Caki2 (cell line): ENCODE results near the gene RALBP1. TPM values are rescaled to one million over a fixed set of nuclear protein-coding genes. Genes with fewer than 3 reads are reported as not detected.

Source experiments
- DNase-seq: peaks from one replicate; pipeline ENCODE4 v3.0.0-alpha.2; 2015; ENCODE audit warnings: low read depth
- in situ Hi-C: cut with HindIII; loops from 2 replicates; pipeline ENCODE4 v1.10.0; 2016; ENCODE audit warnings: low sequenced_read_pairs, low pct_unique_long_range_greater_than_20kb, mixed read lengths
- total RNA-seq: library from RNA; depleted of rRNA; stranded (reverse); fragments of >200 nt; shearing (Covaris generic); gene quantifications from 2 replicates; pipeline ENCODE4 v1.2.3, GENCODE V29; 2014; ENCODE audit warnings: low replicate concordance

The RALBP1 gene
- total RNA-seq, 1 experiment from 2014 or later = 47.6 TPM

DNA sequence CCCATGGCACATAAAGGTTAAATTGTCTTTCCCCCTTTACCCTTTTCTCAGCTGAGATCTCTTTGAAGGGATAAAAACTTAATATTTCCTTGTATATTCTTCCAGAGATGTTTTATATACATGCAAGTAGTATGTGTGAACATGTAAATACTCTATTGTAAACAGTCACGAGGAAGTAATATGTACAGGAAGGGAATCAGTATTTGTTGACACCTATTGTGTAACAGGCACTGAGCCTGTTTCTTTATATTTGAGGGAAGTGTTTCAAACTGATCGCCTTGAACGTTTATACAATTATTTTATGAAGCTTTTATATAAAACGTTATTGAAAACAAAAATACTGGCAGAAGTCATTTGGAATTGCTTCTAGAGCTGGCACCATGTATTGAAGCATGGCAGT, 13.2 kb downstream of the RALBP1 start:
- DNase-seq = no peak
- in situ Hi-C loops = no loop called here

DNA sequence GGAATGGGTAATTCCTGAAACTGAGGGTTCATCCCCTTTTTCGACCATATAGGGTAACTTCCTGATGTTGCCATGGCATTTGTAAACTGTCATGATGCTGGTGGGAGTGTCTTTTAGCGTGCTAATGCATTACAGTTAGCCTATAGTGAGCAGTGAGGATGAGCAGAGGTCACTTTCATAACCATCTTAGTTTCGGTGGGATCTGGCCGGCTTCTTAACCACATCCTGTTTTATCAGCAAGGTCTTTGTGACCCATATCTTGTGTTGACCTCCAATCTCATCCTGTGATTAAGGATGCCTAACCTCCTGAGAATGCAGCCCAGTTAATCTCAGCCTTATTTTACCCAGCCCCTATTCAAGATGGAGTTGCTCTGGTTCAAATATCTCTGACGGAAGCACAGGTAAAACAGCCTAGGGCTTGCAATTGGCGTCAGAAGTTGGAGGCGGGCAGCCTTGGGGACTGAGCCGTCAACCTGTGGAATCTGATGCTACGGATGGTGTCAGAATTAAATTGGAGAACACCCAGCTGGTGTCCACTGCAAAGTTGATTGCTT, 19.5 kb downstream of the RALBP1 start:
- in situ Hi-C loops = no loop called here
- DNase-seq = no peak

DNA sequence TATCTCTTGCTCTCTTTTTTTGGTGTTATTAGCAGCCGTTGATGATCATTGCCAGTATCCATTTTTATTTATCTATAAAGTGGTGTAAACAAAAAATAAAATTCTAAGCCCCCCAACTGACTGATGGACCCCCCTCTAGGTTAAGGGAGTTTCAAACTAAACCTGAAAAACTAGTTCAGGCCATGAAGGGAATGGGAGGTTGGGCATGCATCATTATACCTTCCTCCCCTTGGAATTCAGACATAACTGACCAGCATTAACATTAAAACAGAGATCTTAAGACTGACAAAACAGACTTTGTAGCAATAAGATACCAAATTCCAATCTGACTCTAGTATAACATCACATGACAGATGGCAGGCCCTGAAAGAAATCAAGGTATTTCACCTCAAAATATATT, 20.2 kb downstream of the RALBP1 start:
- in situ Hi-C loops = no loop called here
- no peak for DNase-seq

DNA sequence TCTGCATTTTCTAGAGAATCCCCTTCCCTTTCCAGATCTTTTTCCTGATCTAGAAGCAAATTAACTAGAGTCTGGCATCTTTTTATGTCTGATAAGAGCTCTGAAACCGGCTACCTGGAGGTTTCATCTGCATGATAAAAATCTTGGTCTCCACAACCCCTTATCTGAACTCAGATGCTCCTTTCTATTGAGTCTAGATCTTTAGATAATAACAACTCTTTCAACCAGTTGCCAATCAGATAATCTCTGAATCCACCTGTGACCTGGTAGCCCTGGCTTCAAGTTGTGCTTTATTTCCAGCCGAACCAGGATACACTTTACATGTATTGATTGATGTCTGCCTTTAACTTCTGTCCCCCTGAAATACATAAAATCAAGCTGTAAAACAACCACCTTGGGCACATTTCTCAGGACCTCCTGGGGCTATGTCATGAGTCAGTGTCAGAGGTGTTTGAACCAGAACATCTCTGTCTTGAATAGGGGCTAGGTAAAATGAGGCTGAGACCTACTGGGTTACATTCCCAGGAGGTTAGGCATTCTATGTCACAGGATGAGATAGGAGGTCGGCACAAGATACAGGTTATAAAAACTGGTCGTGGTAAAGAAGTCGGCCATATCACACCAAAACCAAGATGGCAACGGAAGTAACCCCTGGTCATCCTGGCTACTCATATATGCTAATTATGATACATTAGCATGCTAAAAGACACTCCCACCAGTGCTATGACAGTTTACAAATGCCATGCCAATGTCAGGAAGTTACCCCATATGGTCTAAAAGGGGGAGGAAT, 20.8 kb downstream of the RALBP1 start:
- no peak for DNase-seq
- in situ Hi-C loops = no loop called here

DNA sequence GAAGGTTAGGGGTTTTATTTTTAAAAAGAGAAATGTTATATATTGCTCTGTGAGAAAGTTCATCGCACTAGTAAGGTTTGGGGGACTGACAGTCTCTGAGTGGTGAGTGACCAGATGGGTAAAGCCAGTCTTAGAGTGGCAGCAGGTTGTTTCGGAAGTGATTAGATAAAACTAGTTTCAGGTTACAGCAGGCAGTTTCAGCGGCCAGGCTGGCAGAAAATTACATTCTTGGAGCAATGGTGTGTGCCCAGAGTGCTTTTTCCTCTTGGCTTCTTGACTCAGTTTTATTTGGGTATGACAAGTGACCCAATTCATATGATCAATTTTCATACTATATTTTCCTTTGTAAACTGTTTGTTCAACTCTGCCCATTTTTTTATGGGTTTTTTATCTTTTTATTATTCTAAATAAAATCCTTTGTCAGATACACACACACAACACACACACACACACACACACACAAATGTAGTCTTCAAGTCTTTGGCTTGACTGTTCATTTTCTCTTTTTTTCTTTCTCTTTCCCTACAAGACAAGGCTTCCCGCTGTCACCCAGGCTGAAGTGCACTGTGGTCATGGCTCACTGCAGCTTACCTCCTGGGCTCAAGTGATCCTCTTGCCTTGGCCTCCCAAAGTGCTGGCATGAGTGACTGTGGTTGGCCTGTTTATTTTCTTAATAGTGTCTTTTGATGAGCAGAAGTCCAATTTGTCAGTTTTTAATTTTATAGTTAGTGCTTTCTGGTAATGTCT, 30.9 kb downstream of the RALBP1 start:
- in situ Hi-C loops = no loop called here
- peak; percentile 7 for DNase-seq

DNA sequence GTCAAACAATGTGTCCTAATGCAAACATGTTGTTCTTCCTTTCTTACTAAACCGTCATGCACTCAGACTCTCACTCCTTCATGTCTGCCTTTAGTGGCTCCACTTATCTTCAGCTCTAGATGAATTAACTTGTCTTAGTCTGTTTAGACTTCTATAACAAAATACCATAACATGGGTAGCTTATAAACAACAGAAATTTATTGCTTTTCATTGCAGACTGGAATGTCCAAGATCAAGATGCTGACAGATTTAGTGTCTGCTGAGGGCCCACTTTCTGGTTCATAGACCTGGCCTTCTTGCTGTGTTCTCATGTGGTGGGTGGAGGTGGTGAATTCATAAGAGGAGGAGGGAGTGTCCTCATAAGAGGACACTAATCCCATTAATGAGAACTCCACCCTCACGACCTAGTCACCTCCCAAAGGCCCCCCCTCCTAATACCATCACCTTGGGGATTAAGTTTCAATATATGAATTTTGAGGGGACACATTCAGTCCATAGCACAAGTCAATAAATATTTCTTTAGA, 32.3 kb downstream of the RALBP1 start:
- in situ Hi-C loops = no loop called here
- no peak for DNase-seq

DNA sequence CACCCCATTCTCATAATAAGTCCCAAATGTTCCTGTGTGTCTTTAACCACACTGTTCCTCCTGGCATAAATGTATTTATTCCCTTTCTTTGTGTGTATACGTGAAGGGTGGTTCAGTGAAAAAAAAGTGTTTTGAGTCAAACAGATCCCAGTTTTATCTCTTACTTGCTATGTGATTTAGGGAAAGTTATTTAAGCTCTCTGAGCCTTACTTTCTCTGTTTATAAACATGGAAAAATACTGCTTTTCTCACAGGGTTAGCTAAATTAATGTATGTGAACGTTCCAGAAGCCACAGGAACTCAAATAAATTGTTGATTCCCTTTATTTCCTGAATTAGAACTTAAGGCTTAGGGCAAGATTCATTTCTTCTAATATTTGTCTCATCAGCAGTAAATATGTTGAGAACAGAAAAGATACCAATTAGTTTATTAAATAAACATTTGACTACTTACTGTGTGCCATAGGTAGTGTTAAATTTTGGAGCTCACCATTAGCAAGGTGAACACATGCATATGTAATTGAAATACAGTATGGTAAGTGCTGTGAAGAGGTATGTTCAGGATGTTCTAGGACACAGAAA, 33.2 kb downstream of the RALBP1 start:
- in situ Hi-C loops = no loop called here
- DNase-seq = no peak

DNA sequence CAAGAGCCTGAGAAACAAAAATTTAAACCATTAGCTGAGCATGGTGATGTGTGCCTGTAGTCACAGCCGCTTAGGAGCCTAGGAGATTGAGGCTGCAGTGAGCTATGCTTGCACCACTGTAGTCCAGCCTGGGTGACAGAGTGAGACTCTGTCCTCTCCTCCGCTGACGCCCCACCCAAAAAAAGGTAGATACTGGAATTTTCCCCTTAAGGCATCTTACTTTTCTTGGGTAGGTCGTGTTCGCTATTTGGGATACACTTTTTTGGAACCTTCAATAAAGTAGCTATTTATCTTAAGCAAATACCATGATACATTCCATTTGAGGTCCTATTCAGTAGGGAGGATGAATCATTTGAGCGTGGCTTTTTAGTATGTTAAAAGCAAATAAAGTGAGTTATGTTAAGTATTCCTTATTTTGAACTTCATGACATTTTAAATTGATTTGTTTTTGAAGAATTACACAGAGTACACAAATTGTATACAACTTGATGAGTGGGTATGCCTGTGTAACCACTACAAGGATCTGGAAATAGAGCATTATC, 38.7 kb downstream of the RALBP1 start:
- DNase-seq = no peak
- in situ Hi-C loops = no loop called here

DNA sequence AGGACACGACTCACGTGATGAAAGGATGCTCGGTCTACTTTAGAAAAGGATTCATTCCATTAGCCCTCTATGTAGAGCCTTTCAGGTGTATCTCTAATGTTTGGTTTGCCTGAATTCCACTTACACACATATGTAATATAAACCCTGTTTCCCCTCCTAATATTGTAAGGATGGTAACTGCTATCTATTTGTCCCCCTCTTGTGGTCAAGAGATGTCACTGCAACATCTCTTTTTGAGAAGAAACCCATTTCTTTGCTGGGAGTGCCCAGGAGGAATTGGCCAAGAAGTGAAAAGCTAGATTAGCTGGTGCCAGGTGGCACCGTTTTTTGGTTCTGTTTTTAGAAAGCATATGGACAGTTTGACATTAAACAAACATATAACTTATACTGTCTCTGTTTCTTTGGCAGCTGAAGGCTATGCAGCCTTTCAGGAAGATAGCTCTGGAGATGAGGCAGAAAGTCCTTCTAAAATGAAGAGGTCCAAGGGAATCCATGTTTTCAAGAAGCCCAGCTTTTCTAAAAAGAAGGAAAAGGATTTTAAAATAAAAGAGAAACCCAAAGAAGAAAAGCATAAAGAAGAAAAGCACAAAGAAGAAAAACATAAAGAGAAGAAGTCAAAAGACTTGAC, 41.2 kb downstream of the RALBP1 start:
- in situ Hi-C loops = no loop called here
- DNase-seq = peak; percentile 50

DNA sequence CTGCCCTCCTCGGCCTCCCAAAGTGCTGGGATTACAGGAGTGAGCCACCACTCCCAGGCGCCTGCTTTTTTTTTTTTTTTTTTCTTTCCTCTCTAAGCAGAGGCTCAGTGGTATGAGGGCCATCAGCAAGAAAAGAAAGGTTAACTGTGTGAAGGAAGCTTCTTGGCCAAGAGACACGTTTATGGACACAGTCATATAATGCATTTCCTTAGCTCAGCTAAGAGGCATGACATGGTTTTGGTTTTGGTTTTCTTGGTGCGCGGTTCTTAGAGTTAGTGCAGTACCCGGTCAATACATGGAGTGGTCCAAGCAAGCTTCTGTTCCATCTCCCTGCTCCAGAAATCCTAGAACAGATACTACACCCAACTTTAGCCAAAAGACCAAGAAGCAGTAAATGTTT, 42.6 kb downstream of the RALBP1 start:
- in situ Hi-C loops = no loop called here
- no peak for DNase-seq

DNA sequence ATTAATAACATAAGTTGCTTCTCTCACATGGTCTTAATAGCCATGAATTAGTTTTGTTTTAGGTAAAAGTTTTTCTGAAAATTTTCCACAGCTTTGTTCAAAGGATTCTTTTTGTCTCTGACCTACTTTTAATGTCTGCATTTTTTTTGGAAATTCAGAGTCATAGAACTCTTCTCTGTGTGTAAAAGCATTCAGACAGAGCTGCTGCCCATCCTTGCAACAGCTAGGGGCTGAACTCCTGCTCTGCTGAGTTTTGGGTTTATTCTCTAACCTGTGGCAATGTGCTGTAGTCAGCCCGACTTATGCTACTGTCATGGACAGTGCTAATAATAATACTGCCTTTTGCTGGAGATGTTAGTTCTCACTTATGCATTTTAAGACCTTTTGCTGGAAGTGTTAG, 44.1 kb downstream of the RALBP1 start:
- in situ Hi-C loops = no loop called here
- DNase-seq = no peak

DNA sequence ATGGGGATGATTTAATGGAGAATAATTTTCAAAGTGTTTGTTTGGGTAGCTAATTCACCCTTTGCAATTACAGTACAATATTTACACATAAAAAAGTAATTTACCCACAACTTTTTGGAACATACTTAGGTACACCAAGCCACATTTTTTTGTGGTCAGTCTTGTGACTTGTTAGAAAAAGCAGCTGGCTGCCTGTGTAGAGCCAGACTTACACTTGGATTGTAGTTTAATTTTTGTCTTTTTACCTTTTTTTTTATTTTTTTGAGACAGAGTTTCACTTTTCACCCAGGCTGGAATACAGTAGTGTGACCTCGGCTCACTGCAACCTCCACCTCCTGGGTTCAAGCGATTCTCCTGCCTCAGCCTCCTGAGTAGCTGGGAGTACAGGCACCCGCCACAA, 45.4 kb downstream of the RALBP1 start:
- in situ Hi-C loops = no loop called here
- DNase-seq = no peak

DNA sequence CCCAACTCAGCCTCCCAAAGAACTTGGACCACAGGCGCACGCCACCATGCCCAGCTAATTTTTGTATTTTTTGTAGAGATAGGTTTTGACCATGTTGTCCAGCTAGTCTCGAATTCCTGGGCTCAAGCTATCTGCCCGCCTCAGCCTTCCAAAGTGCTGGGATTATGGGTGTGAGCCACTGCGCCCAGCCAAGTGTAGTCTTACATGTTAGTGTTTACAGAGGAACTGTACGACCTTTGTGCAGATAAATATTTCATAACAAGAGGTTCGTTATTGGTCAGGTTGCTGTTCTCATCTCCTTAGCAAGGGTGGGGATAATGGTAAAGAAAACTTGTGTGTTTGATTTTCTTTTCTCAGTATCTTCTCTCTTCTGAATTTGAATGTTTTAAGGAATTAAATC, 46.5 kb downstream of the RALBP1 start:
- in situ Hi-C loops = no loop called here
- no peak for DNase-seq

DNA sequence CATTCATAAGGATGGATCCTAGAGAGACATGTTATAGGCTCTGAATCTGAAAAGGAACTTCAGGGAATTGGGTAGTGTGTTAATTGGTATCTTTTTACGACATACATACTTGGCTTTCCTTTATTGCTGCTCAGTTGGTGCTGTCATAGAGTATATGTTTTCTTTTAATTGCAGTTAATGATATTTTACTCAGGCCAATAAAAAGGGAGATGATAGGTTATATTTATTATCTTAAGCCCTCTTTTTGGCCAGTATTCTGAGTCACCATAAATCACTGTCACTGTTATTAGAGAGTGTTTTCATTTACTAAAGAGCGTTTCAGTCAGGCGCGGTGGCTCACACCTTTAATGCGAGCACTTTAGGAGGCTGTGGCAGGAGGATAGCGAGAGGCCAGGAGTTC, 47.6 kb downstream of the RALBP1 start:
- no peak for DNase-seq
- in situ Hi-C loops = no loop called here

DNA sequence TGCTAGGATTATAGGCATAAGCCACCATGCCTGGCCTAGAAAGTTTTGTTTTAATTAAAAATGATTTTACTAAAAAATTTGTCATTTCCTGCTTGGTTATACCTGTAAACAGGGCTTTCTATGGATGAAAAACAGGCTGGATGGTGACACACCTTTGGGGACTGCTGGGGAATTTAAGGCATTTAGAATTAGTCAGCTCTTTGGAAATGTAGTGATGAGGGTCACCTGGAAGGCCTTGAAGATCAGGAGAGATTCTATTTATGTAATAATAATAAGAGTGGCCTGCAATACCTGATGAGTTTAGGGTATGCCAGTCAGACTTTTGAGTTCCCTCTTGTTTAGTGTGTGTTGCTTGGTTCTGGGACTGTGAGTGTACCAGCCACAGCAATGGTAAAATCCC, 51.1 kb downstream of the RALBP1 start:
- in situ Hi-C loops = no loop called here
- no peak for DNase-seq

DNA sequence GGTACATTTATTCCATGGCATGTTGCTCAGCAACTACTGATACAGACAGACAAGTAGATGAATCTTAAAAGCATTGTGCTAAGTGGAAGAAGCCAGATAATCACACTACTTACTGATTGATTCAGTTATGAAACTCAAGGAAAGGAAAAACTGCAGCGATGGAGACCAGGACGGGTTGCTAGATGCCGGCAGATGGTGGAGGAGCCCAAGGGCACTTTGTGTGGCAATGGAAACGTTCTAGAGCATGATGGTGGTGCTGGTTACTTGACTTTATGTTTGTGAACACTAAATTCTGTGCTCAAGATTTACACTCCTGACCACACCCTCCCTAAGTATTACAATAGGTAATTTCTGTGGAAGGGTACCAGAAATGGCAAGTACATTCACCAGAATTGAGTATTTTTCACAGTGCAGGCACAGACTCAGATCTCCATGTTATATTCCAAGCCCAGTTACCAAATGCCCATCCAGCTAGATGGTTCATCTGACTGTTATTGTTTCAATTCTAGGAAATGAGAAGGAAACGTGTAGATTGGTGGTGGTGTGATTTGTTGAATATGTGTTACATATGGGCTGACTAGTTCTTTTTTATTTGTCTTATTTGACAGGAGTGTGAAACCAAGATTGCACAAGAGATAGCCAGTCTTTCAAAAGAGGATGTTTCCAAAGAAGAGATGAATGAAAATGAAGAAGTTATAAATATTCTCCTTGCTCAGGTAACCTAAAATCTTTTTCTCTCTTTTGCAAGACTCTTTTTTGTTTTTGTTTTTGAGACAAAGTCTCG, 55.1 kb downstream of the RALBP1 start:
- in situ Hi-C loops = no loop called here
- DNase-seq = no peak

DNA sequence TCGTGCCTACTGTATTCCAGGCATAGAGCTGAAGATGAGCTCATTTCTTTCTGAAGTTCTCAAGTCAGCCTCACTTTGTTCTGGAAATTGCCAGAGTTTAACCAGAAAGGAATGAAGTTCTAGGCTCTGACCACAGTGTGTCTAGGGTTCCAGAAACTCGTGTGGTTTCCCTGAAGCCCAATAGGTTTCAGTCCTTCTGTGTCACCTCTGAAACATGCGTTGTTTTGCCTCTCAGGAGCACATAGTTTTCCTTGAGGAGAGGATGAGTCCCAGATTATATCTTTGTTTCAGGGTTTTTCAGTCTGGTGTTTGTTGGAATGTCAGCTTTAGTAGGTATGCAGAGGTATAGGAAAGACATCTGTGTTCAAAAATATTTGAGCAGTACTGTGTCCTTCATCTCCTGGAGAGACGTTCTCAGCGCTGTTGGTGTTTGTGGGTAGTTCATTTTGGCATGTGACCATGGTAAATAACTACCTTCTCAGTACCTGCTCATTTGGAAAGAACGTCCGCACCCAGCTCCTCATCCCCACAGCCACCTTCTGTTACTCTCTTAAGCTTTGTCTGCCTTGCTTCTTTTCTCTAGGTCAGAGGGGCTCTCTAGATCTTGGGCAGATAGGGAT, 56.6 kb downstream of the RALBP1 start:
- DNase-seq = no peak
- in situ Hi-C loops = no loop called here
